ENCODE measurements around the gene RBM25.

Gene RBM25

DNA sequence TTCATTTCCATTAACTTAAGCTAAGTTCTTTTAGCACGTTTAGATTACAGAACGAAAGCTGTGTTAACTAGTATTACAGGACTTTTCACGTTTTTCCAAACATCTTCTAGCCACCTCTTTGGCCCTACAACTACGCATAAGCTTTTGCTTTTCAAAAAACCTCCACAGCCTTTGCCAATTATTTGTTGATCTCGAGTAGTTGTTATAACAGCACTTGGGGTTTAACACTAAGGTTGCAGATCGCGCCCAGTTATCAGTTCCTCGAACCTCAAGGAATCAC lies 450 bp upstream of the RBM25 start:
- H3K4me3 ChIP-seq (ENCODE audit: low read depth, low read length), result peak overlapping the region; percentile 90
- TF ChIP-seq, protein P1, sequence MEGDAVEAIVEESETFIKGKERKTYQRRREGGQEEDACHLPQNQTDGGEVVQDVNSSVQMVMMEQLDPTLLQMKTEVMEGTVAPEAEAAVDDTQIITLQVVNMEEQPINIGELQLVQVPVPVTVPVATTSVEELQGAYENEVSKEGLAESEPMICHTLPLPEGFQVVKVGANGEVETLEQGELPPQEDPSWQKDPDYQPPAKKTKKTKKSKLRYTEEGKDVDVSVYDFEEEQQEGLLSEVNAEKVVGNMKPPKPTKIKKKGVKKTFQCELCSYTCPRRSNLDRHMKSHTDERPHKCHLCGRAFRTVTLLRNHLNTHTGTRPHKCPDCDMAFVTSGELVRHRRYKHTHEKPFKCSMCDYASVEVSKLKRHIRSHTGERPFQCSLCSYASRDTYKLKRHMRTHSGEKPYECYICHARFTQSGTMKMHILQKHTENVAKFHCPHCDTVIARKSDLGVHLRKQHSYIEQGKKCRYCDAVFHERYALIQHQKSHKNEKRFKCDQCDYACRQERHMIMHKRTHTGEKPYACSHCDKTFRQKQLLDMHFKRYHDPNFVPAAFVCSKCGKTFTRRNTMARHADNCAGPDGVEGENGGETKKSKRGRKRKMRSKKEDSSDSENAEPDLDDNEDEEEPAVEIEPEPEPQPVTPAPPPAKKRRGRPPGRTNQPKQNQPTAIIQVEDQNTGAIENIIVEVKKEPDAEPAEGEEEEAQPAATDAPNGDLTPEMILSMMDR (IDR thresholded peaks at IDR 0.05; ENCODE audit: borderline replicate concordance, insufficient read depth, low read depth, low read length), result no peak

DNA sequence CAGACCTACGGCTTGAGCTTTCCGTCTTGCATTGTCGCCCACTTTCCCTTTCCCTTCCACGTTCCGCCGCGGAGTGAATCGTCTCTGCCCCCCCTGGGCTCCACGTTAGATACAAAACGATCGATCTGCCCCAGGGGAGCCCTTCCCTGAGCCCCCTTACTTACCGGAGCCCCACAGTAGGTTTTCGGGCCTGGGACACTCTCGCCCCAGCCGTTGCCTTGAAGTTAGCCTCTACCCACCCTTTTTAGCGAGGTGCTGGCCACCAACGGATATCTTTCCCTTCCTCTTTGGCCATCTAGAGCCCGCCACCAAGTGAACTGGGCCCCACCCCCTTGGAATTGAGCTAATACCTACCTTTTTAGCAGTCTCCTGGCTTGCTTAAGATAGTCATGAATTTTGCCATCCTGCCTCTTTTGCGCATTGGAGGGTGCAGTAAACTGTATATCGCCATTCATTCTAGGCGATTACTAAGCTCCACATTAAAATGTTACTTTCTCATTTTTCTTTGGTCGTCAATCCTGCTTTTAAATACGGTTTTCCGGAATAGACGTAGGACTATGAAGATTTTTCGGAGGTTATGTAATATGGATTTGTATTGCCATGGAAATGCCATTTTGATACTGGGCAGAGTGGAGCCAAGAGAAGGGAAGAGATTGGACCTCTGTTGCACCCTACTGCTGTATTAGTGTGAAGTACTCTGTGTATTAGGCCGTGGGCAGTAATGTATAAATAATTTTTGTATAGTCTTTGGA lies 764 bp downstream of the RBM25 start:
- peak overlapping the region; percentile 90 for H3K4me3 ChIP-seq (ENCODE audit: low read depth, low read length)
- TF ChIP-seq, protein P1 (IDR thresholded peaks at IDR 0.05; ENCODE audit: borderline replicate concordance, insufficient read depth, low read depth, low read length), result no peak

DNA sequence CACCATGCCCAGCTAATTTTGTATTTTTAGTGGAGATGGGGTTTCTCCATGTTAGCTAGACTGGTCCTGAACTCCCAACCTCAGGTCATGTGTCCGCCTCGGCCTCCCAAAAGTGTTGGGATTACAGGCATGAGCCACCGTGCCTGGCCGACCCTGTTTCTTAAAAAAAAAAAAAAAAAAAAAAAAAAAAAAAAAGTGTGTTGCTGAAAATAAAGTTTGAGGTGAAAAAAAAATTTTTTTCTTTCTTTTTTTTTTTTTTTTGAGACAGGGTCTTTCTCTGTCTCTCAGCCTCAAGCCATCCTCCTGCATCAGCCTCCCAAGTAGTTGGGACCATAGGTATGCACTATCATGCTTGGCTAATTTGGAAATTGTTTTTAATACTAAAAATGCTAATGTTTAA lies 11.3 kb downstream of the RBM25 start:
- H3K4me3 ChIP-seq (ENCODE audit: low read depth, low read length), result no peak overlapping the region
- TF ChIP-seq, protein P1 (IDR thresholded peaks at IDR 0.05; ENCODE audit: borderline replicate concordance, insufficient read depth, low read depth, low read length), result no peak

DNA sequence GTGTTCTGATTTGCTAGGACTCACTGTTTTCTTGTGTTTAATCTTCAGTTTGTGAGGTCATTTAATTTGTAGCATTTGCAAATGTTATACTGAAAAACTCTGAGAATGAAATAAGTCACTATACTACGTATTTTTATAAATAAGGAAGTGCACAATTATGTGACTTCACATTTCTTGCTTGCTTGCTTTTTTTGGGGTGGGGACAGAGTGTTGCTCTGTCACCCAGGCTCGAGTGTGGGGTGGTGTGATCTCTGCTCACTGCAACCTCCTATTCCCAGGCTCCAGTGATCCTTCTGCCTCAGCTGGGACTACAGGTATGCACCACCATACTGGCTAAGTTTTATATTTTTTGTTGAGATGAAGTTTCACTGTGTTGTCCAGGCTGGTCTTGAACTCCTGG lies 32.7 kb downstream of the RBM25 start:
- TF ChIP-seq, protein P1 (IDR thresholded peaks at IDR 0.05; ENCODE audit: borderline replicate concordance, insufficient read depth, low read depth, low read length), result no peak
- no peak overlapping the region for H3K4me3 ChIP-seq (ENCODE audit: low read depth, low read length)

DNA sequence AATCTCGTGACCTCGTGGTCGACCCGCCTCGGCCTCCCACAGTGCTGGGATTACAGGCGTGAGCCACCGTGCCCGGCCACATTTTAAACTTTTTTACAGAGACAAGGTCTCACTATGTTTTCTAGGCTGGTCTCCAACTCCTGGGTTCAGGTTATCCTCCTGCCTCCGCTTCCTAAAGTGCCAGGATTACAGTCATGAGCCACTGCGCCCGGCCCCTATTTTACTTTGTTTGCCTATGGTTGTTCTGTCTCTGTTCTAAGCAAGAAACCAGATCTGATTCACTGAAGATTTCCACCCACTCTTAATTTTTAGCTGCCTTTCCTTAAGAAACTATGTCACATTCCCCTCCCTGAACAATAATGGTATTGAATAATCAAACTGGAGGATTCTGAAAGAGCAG lies 39.1 kb downstream of the RBM25 start:
- no peak overlapping the region for H3K4me3 ChIP-seq (ENCODE audit: low read depth, low read length)
- TF ChIP-seq, protein P1 (IDR thresholded peaks at IDR 0.05; ENCODE audit: borderline replicate concordance, insufficient read depth, low read depth, low read length), result no peak

DNA sequence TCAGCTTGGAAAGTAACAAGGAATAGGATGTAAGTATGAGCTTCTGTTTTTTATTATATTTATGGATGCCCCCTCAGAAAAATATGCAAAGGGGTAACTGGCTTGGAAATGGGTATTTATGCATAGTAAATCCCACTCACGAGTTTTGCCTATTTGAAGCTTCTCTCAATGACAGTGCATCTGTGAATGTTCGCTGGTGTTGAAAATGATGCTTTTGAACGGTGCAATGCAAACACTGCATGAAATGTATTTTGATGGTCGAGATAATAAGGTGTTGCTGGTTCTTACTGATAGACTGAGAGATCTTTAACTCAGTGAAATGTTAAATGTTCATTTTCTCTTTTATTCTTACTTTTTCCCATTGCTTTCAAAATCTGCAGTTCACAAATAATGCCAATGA lies 42.0 kb downstream of the RBM25 start:
- H3K4me3 ChIP-seq (ENCODE audit: low read depth, low read length), result no peak overlapping the region
- TF ChIP-seq, protein P1 (IDR thresholded peaks at IDR 0.05; ENCODE audit: borderline replicate concordance, insufficient read depth, low read depth, low read length), result no peak

DNA sequence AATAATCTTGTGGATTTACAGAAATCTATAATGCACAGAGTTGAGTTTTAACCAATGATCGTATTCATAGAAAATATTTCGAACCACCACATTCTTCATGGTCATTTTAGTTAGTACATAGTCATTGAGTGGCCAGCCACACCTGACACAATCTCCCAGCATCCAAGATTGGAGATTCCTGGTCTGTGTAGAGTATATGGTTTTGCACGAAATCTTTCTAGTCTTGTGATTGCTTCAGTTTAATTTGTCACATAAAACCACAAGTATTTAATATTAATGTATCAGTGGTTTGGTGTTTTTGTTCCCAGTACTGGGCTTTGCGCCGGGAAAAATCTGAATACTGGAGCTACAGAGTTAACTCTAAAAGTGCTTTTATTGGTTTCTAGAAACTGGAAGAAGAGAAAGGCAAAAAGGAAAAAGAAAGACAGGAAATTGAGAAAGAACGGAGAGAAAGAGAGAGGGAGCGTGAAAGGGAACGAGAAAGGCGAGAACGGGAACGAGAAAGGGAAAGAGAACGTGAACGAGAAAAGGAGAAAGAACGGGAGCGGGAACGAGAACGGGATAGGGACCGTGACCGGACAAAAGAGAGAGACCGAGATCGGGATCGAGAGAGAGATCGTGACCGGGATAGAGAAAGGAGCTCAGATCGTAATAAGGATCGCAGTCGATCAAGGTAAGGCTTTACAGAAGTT lies 44.6 kb downstream of the RBM25 start:
- TF ChIP-seq, protein P1 (IDR thresholded peaks at IDR 0.05; ENCODE audit: borderline replicate concordance, insufficient read depth, low read depth, low read length), result no peak
- no peak overlapping the region for H3K4me3 ChIP-seq (ENCODE audit: low read depth, low read length)
